ENCODE measurements around the gene PAQR8.

PAQR8 gene

GRCh38 chr6:52415333-52415732, 53.4 kb downstream of the PAQR8 start:
- TF ChIP-seq USF1 (IDR thresholded peaks at IDR 0.05): no peak
- TF ChIP-seq CEBPB (IDR thresholded peaks at IDR 0.05): no peak
- TF ChIP-seq MAX (IDR thresholded peaks at IDR 0.05): no peak
- TF ChIP-seq CREB1 (IDR thresholded peaks at IDR 0.05; ENCODE audit: low read depth): no peak
- no peak for TF ChIP-seq ZBTB7A (IDR thresholded peaks at IDR 0.05; ENCODE audit: low read depth)
- no peak for TF ChIP-seq TCF12 (IDR thresholded peaks at IDR 0.05; ENCODE audit: low read depth)
- no peak for TF ChIP-seq REST (IDR thresholded peaks at IDR 0.05; ENCODE audit: low read depth)
- TF ChIP-seq EGR1 (IDR thresholded peaks at IDR 0.05): no peak
- no peak for TF ChIP-seq YY1 (IDR thresholded peaks at IDR 0.05; ENCODE audit: low read depth)
- no peak for TF ChIP-seq TEAD4 (IDR thresholded peaks at IDR 0.05)
- no peak for TF ChIP-seq NFIC (IDR thresholded peaks at IDR 0.05)
- TF ChIP-seq EP300 (IDR thresholded peaks at IDR 0.05; ENCODE audit: borderline replicate concordance): no peak
- no peak for TF ChIP-seq TAF1 (IDR thresholded peaks at IDR 0.05; ENCODE audit: low read depth)
- TF ChIP-seq FOXM1 (IDR thresholded peaks at IDR 0.05; ENCODE audit: borderline replicate concordance, low read depth): no peak
- TF ChIP-seq RAD21 (IDR thresholded peaks at IDR 0.05; ENCODE audit: low read depth): no peak

DNA sequence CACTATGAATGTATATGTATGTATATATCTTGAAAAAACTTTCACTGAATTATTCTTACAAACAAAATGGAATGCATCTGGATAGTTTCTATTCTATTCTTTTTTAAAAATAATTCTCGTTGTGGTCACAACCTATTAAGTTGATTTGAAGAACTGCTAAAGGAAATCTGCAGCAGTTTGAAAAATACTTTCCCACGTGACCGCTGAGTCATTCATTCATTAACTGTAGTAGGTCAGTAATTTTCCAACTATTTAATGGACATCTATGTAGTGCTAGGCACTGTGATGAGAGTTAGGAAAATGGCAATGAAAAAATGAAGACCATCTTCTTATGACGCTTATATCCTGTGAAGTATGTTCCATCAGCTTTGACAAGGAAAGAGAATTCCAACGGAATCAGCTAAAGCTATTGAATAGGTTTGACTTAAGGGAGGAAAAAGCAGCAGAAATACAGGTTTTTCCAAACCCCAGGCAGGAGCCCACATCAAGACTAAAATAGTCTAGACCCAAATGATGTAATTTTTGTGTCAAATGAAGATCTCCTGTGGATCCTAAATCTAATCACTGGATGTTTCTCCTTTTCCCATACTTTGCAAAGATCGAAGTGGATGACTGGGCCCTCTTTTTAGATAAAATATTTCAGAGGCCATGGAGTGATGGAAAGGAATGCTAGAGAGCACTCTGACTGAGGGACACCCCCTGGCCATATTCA, 54.1 kb downstream of the PAQR8 start:
- TF ChIP-seq ZBTB7A (IDR thresholded peaks at IDR 0.05; ENCODE audit: low read depth): no peak
- peak; percentile 86 for TF ChIP-seq USF1 (IDR thresholded peaks at IDR 0.05)
- no peak for TF ChIP-seq TCF12 (IDR thresholded peaks at IDR 0.05; ENCODE audit: low read depth)
- TF ChIP-seq REST (IDR thresholded peaks at IDR 0.05; ENCODE audit: low read depth): no peak
- peak; percentile 50; the same call in 1 of the 2 replicates for TF ChIP-seq FOXM1 (IDR thresholded peaks at IDR 0.05; ENCODE audit: borderline replicate concordance, low read depth)

- TF ChIP-seq TCF12 (IDR thresholded peaks at IDR 0.05; ENCODE audit: low read depth) (no peak), FOXM1 (IDR thresholded peaks at IDR 0.05; ENCODE audit: borderline replicate concordance, low read depth) (0 out of 2 replicates have a peak, but pooled peaks have one; percentile 28), TEAD4 (IDR thresholded peaks at IDR 0.05) (peak; percentile 37; the same call in 1 of the 2 replicates), MAX (IDR thresholded peaks at IDR 0.05) (peak; percentile 61; the same call in 1 of the 2 replicates), ZBTB7A (IDR thresholded peaks at IDR 0.05; ENCODE audit: low read depth) (no peak), EGR1 (IDR thresholded peaks at IDR 0.05) (no peak), USF1 (IDR thresholded peaks at IDR 0.05) (peak; percentile 61), CEBPB (IDR thresholded peaks at IDR 0.05) (no peak), REST (IDR thresholded peaks at IDR 0.05; ENCODE audit: low read depth) (no peak), CREB1 (IDR thresholded peaks at IDR 0.05; ENCODE audit: low read depth) (no peak), TAF1 (IDR thresholded peaks at IDR 0.05; ENCODE audit: low read depth) (no peak), RAD21 (IDR thresholded peaks at IDR 0.05; ENCODE audit: low read depth) (peak; percentile 95), YY1 (IDR thresholded peaks at IDR 0.05; ENCODE audit: low read depth) (no peak), NFIC (IDR thresholded peaks at IDR 0.05) (no peak), EP300 (IDR thresholded peaks at IDR 0.05; ENCODE audit: borderline replicate concordance) (no peak)
Observed at GRCh38 chr6:52416629-52417151, 54.7 kb downstream of the PAQR8 start.
